Activated naive CD8-positive, alpha-beta T cell treated with anti-CD3 and anti-CD28 coated beads, Interleukin-2, amount 10 ng/mL, durations not matched to agents 7 days and 5 days (primary cell): ENCODE measurements around the gene RABGAP1. TPM values are rescaled to one million over a fixed set of nuclear protein-coding genes. Genes with fewer than 3 reads are reported as not detected.

Experiments
- ATAC-seq: fragments of 150-1000 bp; cut with Tn5 transposase; one replicate; pipeline ENCODE4 v1.10.0; 2021; ENCODE audit warnings: low read depth, moderate library complexity
- POLR2A ChIA-PET: fragments of 350-600 bp; sonication (Branson Sonifier 250); formaldehyde crosslinking; loops from one replicate; lab custom pipeline; 2021; ENCODE audit warnings: antibody characterized with exemption; lab: Charles Lee
- DNase-seq: peaks from one replicate; pipeline ENCODE4 v3.0.0; 2021
- H3K27ac Mint-ChIP-seq: one replicate; pipeline ENCODE4 v1.8.0; 2022; ENCODE audit warnings: mild to moderate bottlenecking, mixed read lengths
- H3K27me3 Mint-ChIP-seq: one replicate; pipeline ENCODE4 v1.8.0; 2022; ENCODE audit warnings: mild to moderate bottlenecking, moderate library complexity, mixed read lengths
- H3K36me3 Mint-ChIP-seq: one replicate; pipeline ENCODE4 v1.8.0; 2021; ENCODE audit warnings: mild to moderate bottlenecking, mixed read lengths
- H3K4me1 Mint-ChIP-seq: one replicate; pipeline ENCODE4 v1.8.0; 2021; ENCODE audit warnings: mixed read lengths
- H3K4me3 Mint-ChIP-seq: one replicate; pipeline ENCODE4 v1.8.0; 2022; ENCODE audit warnings: mild to moderate bottlenecking, moderate library complexity, mixed read lengths
- H3K9me3 Mint-ChIP-seq: one replicate; pipeline ENCODE4 v1.8.0; 2021; ENCODE audit warnings: mixed read lengths
- total RNA-seq, 2 experiments: library from RNA; stranded (reverse); gene quantifications; one replicate each; pipeline ENCODE4 v1.2.3, GENCODE V29; 2021

The RABGAP1 gene
- total RNA-seq, 2 experiments from 2014 or later = 25.5 to 27.7 TPM

GRCh38 chr9:123108976-123109375 is 168.2 kb downstream of the RABGAP1 start:
- DNase-seq (no peak), ATAC-seq (no peak)
- peaks cover 1% of the 10 kb centered on the region for H3K36me3 Mint-ChIP-seq
- no peaks in the 10 kb centered on the region for H3K27me3 Mint-ChIP-seq
- peaks cover 10% of the 10 kb centered on the region for H3K4me1 Mint-ChIP-seq
- no peaks in the 10 kb centered on the region for H3K9me3 Mint-ChIP-seq
- no peak overlapping the region for H3K4me3 Mint-ChIP-seq
- POLR2A ChIA-PET = no interaction called here
- peak overlapping the region; percentile 17 for H3K27ac Mint-ChIP-seq

- DNase-seq (no peak), ATAC-seq (no peak)
- POLR2A ChIA-PET = no interaction called here
- H3K4me1 Mint-ChIP-seq = peaks cover 10% of the 10 kb centered on the region
- H3K27me3 Mint-ChIP-seq = no peaks in the 10 kb centered on the region
- H3K27ac Mint-ChIP-seq = no peak overlapping the region
- H3K9me3 Mint-ChIP-seq = no peaks in the 10 kb centered on the region
- no peak overlapping the region for H3K4me3 Mint-ChIP-seq
- peaks cover 1% of the 10 kb centered on the region for H3K36me3 Mint-ChIP-seq
These were observed 168.9 kb downstream of the RABGAP1 start for GRCh38 chr9:123109540-123110279.

- Mint-ChIP-seq H3K4me1 (peaks cover 10% of the 10 kb centered on the region), H3K27ac (peak overlapping the region; percentile 78), H3K36me3 (peaks cover 1% of the 10 kb centered on the region), H3K27me3 (no peaks in the 10 kb centered on the region), H3K9me3 (no peaks in the 10 kb centered on the region), H3K4me3 (no peak overlapping the region)
- peak; percentile 17 for ATAC-seq
- no peak for DNase-seq
- POLR2A ChIA-PET = no interaction called here
These were observed 170.7 kb downstream of the RABGAP1 start for GRCh38 chr9:123111427-123112014.

- peaks cover 8% of the 10 kb centered on the region for H3K4me1 Mint-ChIP-seq
- H3K27me3 Mint-ChIP-seq = no peaks in the 10 kb centered on the region
- H3K9me3 Mint-ChIP-seq = no peaks in the 10 kb centered on the region
- peaks cover 1% of the 10 kb centered on the region for H3K36me3 Mint-ChIP-seq
- peak overlapping the region; percentile 78 for H3K27ac Mint-ChIP-seq
- H3K4me3 Mint-ChIP-seq = peak overlapping the region; percentile 34
- DNase-seq = peak; percentile 44
- POLR2A ChIA-PET = no interaction called here
- ATAC-seq = peak; percentile 74
These were observed 171.5 kb downstream of the RABGAP1 start for GRCh38 chr9:123112015-123112975.

- Mint-ChIP-seq H3K9me3 (no peaks in the 10 kb centered on the region), H3K4me1 (peaks cover 8% of the 10 kb centered on the region), H3K27ac (peak overlapping the region; percentile 0), H3K27me3 (no peaks in the 10 kb centered on the region), H3K36me3 (peaks cover 1% of the 10 kb centered on the region), H3K4me3 (no peak overlapping the region)
- no peak for DNase-seq
- ATAC-seq = no peak
- POLR2A ChIA-PET = no interaction called here
These were observed 172.4 kb downstream of the RABGAP1 start for GRCh38 chr9:123113185-123113584.

GRCh38 chr9:123115146-123115913 is 174.5 kb downstream of the RABGAP1 start:
- H3K27me3 Mint-ChIP-seq = no peaks in the 10 kb centered on the region
- no peak for DNase-seq
- H3K4me1 Mint-ChIP-seq = peaks cover 8% of the 10 kb centered on the region
- POLR2A ChIA-PET = no interaction called here
- H3K9me3 Mint-ChIP-seq = no peaks in the 10 kb centered on the region
- no peak for ATAC-seq
- H3K4me3 Mint-ChIP-seq = no peak overlapping the region
- H3K36me3 Mint-ChIP-seq = no peaks in the 10 kb centered on the region
- peak overlapping the region; percentile 7 for H3K27ac Mint-ChIP-seq

GRCh38 chr9:123116036-123116435 is 175.2 kb downstream of the RABGAP1 start:
- H3K4me3 Mint-ChIP-seq = no peak overlapping the region
- H3K27me3 Mint-ChIP-seq = no peaks in the 10 kb centered on the region
- H3K4me1 Mint-ChIP-seq = peaks cover 8% of the 10 kb centered on the region
- ATAC-seq (no peak), DNase-seq (no peak)
- H3K36me3 Mint-ChIP-seq = no peaks in the 10 kb centered on the region
- no peaks in the 10 kb centered on the region for H3K9me3 Mint-ChIP-seq
- no peak overlapping the region for H3K27ac Mint-ChIP-seq
- POLR2A ChIA-PET = no interaction called here

GRCh38 chr9:123119566-123119965 is 178.7 kb downstream of the RABGAP1 start:
- ATAC-seq (no peak), DNase-seq (no peak)
- no peaks in the 10 kb centered on the region for H3K4me1 Mint-ChIP-seq
- H3K9me3 Mint-ChIP-seq = no peaks in the 10 kb centered on the region
- no peak overlapping the region for H3K27ac Mint-ChIP-seq
- POLR2A ChIA-PET = no interaction called here
- no peak overlapping the region for H3K4me3 Mint-ChIP-seq
- peaks cover 4% of the 10 kb centered on the region for H3K36me3 Mint-ChIP-seq
- H3K27me3 Mint-ChIP-seq = no peaks in the 10 kb centered on the region

- no peak for DNase-seq
- Mint-ChIP-seq H3K27ac (no peak overlapping the region), H3K4me3 (no peak overlapping the region), H3K36me3 (peaks cover 4% of the 10 kb centered on the region), H3K4me1 (no peaks in the 10 kb centered on the region), H3K9me3 (no peaks in the 10 kb centered on the region), H3K27me3 (no peaks in the 10 kb centered on the region)
- ATAC-seq = no peak
- POLR2A ChIA-PET = no interaction called here
These were observed 179.3 kb downstream of the RABGAP1 start for GRCh38 chr9:123120131-123120530.

GRCh38 chr9:123120953-123121352 is 180.1 kb downstream of the RABGAP1 start:
- no peak for ATAC-seq
- Mint-ChIP-seq H3K36me3 (peaks cover 5% of the 10 kb centered on the region), H3K4me1 (no peaks in the 10 kb centered on the region), H3K27me3 (no peaks in the 10 kb centered on the region), H3K9me3 (no peaks in the 10 kb centered on the region), H3K27ac (no peak overlapping the region), H3K4me3 (no peak overlapping the region)
- POLR2A ChIA-PET = no interaction called here
- no peak for DNase-seq

GRCh38 chr9:123121457-123121856 is 180.6 kb downstream of the RABGAP1 start:
- Mint-ChIP-seq H3K27me3 (no peaks in the 10 kb centered on the region), H3K36me3 (peaks cover 9% of the 10 kb centered on the region), H3K27ac (no peak overlapping the region), H3K9me3 (no peaks in the 10 kb centered on the region), H3K4me1 (no peaks in the 10 kb centered on the region), H3K4me3 (no peak overlapping the region)
- DNase-seq = no peak
- POLR2A ChIA-PET = no interaction called here
- ATAC-seq = no peak

- H3K9me3 Mint-ChIP-seq = no peaks in the 10 kb centered on the region
- H3K4me3 Mint-ChIP-seq = no peak overlapping the region
- no peaks in the 10 kb centered on the region for H3K4me1 Mint-ChIP-seq
- DNase-seq (no peak), ATAC-seq (peak; percentile 47)
- H3K27me3 Mint-ChIP-seq = no peaks in the 10 kb centered on the region
- POLR2A ChIA-PET = no interaction called here
- peaks cover 18% of the 10 kb centered on the region for H3K36me3 Mint-ChIP-seq
- no peak overlapping the region for H3K27ac Mint-ChIP-seq
These were observed 186.8 kb downstream of the RABGAP1 start for GRCh38 chr9:123127512-123128075.

GRCh38 chr9:123128591-123128990 is 187.8 kb downstream of the RABGAP1 start:
- no peaks in the 10 kb centered on the region for H3K9me3 Mint-ChIP-seq
- no peaks in the 10 kb centered on the region for H3K4me1 Mint-ChIP-seq
- no peak overlapping the region for H3K4me3 Mint-ChIP-seq
- peaks cover 18% of the 10 kb centered on the region for H3K36me3 Mint-ChIP-seq
- H3K27me3 Mint-ChIP-seq = no peaks in the 10 kb centered on the region
- ATAC-seq = no peak
- POLR2A ChIA-PET = no interaction called here
- no peak overlapping the region for H3K27ac Mint-ChIP-seq
- DNase-seq = no peak
